Coronary artery (tissue), 2 donors: ENCODE results near the gene GSTO2.

Experiments
- DNase-seq: peaks from one replicate; pipeline ENCODE4 v3.0.0-alpha.2; 2017; ENCODE audit warnings: low spot score
- H3K27ac ChIP-seq, 2 donors: fragments of 200-600 bp; sonication (generic); one replicate each; pipeline ENCODE4 v1.5.1; 2016 to 2019
- H3K4me3 ChIP-seq: fragments of 200-600 bp; sonication (generic); 2 replicates; pipeline ENCODE4 v1.5.1; 2016; ENCODE audit warnings: mild to moderate bottlenecking, moderate library complexity
- CTCF ChIP-seq: fragments of 200-600 bp; sonication (generic); IDR thresholded peaks from one replicate; pipeline ENCODE4 v1.5.1; 2019; ENCODE audit warnings: antibody characterized with exemption

The GSTO2 gene

GRCh38 chr10:104268713-104269645, at the start of gene GSTO2:
Gene GSTO2, plus strand, starts transcription at chr10:104269184. Its CDS starts 5,732 bp downstream, at chr10:104274916.
- H3K27ac ChIP-seq: peak within 1 kb of the TSS; percentile 58 to 97

DNA sequence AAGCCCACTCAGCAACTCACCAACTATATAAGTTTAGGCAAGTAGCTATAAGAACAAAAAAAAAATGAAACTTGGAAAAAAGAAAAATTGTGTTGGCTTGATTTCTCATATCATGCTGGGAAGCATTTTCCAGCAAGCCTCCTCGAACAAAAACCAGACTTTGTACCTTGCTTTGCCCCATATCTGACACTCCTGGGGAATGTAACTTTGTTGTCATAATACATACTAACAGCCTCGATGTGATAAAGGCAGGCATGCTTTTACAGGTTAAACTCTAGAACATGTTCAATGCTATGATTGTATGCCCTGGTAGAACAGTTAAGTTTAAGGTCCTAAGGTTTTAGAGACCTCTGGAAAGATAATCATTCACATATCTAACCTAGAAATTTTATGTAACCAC, 48.5 kb upstream of the GSTO2 start:
- Histone ChIP-seq H3K4me3 (no peak overlapping the region), H3K27ac (no peak overlapping the region)
- TF ChIP-seq CTCF: no peak
- no peak for DNase-seq

More at GRCh38 chr10:104268713-104269645, at the start of gene GSTO2:
- TF ChIP-seq CTCF: no peak
- peak; percentile 100 for DNase-seq
- H3K4me3 ChIP-seq: peak within 1 kb of the TSS; percentile 99

- no peak for TF ChIP-seq CTCF
- Histone ChIP-seq H3K4me3 (no peak overlapping the region), H3K27ac (no peak overlapping the region)
- no peak for DNase-seq
Measured at GRCh38 chr10:104223304-104223703, 45.7 kb upstream of the GSTO2 start.

GRCh38 chr10:104230490-104230889, 38.5 kb upstream of the GSTO2 start:
- TF ChIP-seq CTCF: no peak
- no peak for DNase-seq
- no peak overlapping the region for H3K4me3 ChIP-seq
- H3K27ac ChIP-seq: no peak overlapping the region

GRCh38 chr10:104231784-104232612, 37.0 kb upstream of the GSTO2 start, which contains the start of gene CFAP43:
Gene CFAP43, minus strand, starts transcription at chr10:104232364. Its CDS starts 118 bp downstream, at chr10:104232246.
- no peak for TF ChIP-seq CTCF
- peak; percentile 97 for DNase-seq
- Histone ChIP-seq H3K27ac (no peak within 1 kb of the TSS), H3K4me3 (peak within 1 kb of the TSS; percentile 94)

GRCh38 chr10:104232613-104233102, 36.3 kb upstream of the GSTO2 start:
- H3K27ac ChIP-seq: no peak overlapping the region
- no peak for TF ChIP-seq CTCF
- H3K4me3 ChIP-seq: peak overlapping the region; percentile 94
- no peak for DNase-seq
